ENCODE data around the gene WWC2. TPM values are rescaled to one million over a fixed set of nuclear protein-coding genes. Genes with fewer than 3 reads are reported as not detected.

WWC2 gene
- total and polyA plus RNA-seq, 2 donors (not counting 3 experiments of a cell fraction or from before 2014, with no cell fraction given) = 12.9 to 52.2 TPM

- no TSS peak for BruUV-seq (replicated peaks)
- dilution Hi-C loops (cut with MboI; ENCODE audit: extremely low pct_ligation_motif_present, low sequenced_read_pairs) (no loop called here), intact Hi-C loops (cut with micrococcal nuclease) (no loop called here)
- Histone ChIP-seq H4K20me1 (replicated peaks; ENCODE audit: control insufficient read depth, extremely low read depth, insufficient read depth, low read length) (no peaks in the 10 kb centered on the region), H3K27ac (ENCODE audit: insufficient read depth, low read depth, low read length) (no peak overlapping the region), H2AFZ (ENCODE audit: low read depth, low read length) (no peak overlapping the region), H3K36me3 (ENCODE audit: control insufficient read depth in 2 of 2, extremely low read depth in 1 of 2, insufficient read depth in 2 of 2, low read length in 2 of 2) (no peaks in the 10 kb centered on the region), H3K79me2 (ENCODE audit: control insufficient read depth, insufficient read depth, low read length) (peaks cover 74% of the 10 kb centered on the region), H3K4me3 (replicated peaks in 1 of 3; ENCODE audit: insufficient read depth in 1 of 3, low read depth in 1 of 3, low read length in 3 of 3) (no peak overlapping the region), H3K4me2 (ENCODE audit: insufficient read depth, low read length) (no peak overlapping the region), H3K4me1 (ENCODE audit: control insufficient read depth, extremely low read depth, insufficient read depth, low read length) (peaks cover 18% of the 10 kb centered on the region), H3K27me3 (ENCODE audit: control insufficient read depth in 2 of 2, insufficient read depth in 2 of 2, low read length in 2 of 2) (no peaks in the 10 kb centered on the region), H3K9ac (replicated peaks; ENCODE audit: extremely low read depth, insufficient read depth, low read length) (no peak overlapping the region), H3K9me3 (replicated peaks; ENCODE audit: control insufficient read depth, insufficient read depth, low read length) (no peaks in the 10 kb centered on the region), H3K9me1 (replicated peaks; ENCODE audit: control insufficient read depth, extremely low read depth, insufficient read depth, low read length) (no peaks in the 10 kb centered on the region)
- ChIA-PET CTCF (interaction anchor here (0.8 to 2.2 kb wide), 3 partner anchors 44 to 107 kb away, joined by 3 to 6 read pairs (median 3); partner anchors contain the start of gene WWC2), POLR2A (no interaction called here)
- DNase-seq (ENCODE audit: low read depth, low spot score) = peak; percentile 55
- FAIRE-seq = peak; percentile 33
- no peak for TF ChIP-seq JUN (IDR thresholded peaks at IDR 0.05; ENCODE audit: borderline replicate concordance, insufficient read depth, insufficient read length, low read depth)
- no peak for TF ChIP-seq POLR2AphosphoS5 (IDR thresholded peaks at IDR 0.05; ENCODE audit: insufficient read depth, low read depth, low read length)
- no peak for TF ChIP-seq FOS (IDR thresholded peaks at IDR 0.05; ENCODE audit: borderline replicate concordance, insufficient read depth, low read length)
- TF ChIP-seq MYC (IDR thresholded peaks at IDR 0.05; ENCODE audit: low read depth, low read length) = no peak
- no peak for TF ChIP-seq MAX (IDR thresholded peaks at IDR 0.05; ENCODE audit: insufficient read depth, insufficient read length)
- no peak for TF ChIP-seq GATA2 (IDR thresholded peaks at IDR 0.05; ENCODE audit: insufficient read depth, insufficient read length, low read depth, low read length)
- TF ChIP-seq, protein P1, sequence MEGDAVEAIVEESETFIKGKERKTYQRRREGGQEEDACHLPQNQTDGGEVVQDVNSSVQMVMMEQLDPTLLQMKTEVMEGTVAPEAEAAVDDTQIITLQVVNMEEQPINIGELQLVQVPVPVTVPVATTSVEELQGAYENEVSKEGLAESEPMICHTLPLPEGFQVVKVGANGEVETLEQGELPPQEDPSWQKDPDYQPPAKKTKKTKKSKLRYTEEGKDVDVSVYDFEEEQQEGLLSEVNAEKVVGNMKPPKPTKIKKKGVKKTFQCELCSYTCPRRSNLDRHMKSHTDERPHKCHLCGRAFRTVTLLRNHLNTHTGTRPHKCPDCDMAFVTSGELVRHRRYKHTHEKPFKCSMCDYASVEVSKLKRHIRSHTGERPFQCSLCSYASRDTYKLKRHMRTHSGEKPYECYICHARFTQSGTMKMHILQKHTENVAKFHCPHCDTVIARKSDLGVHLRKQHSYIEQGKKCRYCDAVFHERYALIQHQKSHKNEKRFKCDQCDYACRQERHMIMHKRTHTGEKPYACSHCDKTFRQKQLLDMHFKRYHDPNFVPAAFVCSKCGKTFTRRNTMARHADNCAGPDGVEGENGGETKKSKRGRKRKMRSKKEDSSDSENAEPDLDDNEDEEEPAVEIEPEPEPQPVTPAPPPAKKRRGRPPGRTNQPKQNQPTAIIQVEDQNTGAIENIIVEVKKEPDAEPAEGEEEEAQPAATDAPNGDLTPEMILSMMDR (IDR thresholded peaks at IDR 0.05; ENCODE audit: extremely low read depth in 1 of 2, insufficient read depth in 1 of 2, low read depth in 1 of 2, low read length in 2 of 2) = no peak
- no peak for TF ChIP-seq POLR2A (IDR thresholded peaks at IDR 0.05; ENCODE audit: low read depth, low read length)
- no peak for TF ChIP-seq EZH2 (IDR thresholded peaks at IDR 0.05; ENCODE audit: borderline replicate concordance, low read depth, low read length, severe bottlenecking)
Measured at GRCh38 chr4:183142571-183143550, 43.8 kb downstream of the WWC2 start.

Data from endothelial cell of umbilical vein (primary cell).